Measurements from ENCODE around the gene ELMO1.

The ELMO1 gene

DNA sequence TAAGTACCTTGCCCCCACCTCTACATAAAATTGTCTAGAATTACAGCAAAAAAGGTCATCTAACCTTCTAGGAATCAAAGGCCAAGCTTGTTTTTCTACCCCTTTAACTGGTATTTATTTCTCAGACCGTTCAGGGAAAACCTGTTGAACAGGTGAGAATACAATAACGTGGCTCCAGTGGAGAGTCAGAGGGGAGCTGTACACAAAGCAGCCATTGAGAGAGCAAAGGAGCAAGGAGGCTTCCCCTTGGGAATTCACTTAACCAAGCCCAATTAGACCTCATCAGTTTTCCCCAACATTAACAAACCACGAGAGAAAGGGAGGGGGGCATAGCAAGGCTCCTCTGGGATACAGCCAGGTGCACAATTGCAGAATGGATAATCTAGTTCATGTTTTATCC, 101.9 kb downstream of the ELMO1 start:
- Histone ChIP-seq H3K9ac (no peak overlapping the region), H2AFZ (no peak overlapping the region), H3K4me2 (ENCODE audit: low read length) (no peak overlapping the region), H3K4me1 (no peaks in the 10 kb centered on the region), H3K36me3 (ENCODE audit: control insufficient read depth, insufficient read depth, low read length) (no peaks in the 10 kb centered on the region), H3K27me3 (ENCODE audit: control insufficient read depth, insufficient read depth, low read length) (no peaks in the 10 kb centered on the region), H3K4me3 (ENCODE audit: low read depth, low read length) (no peak overlapping the region), H3K27ac (no peak overlapping the region), H3K79me2 (no peaks in the 10 kb centered on the region), H3K9me3 (ENCODE audit: control insufficient read depth, low read length) (no peaks in the 10 kb centered on the region)
- TF ChIP-seq, protein P1, sequence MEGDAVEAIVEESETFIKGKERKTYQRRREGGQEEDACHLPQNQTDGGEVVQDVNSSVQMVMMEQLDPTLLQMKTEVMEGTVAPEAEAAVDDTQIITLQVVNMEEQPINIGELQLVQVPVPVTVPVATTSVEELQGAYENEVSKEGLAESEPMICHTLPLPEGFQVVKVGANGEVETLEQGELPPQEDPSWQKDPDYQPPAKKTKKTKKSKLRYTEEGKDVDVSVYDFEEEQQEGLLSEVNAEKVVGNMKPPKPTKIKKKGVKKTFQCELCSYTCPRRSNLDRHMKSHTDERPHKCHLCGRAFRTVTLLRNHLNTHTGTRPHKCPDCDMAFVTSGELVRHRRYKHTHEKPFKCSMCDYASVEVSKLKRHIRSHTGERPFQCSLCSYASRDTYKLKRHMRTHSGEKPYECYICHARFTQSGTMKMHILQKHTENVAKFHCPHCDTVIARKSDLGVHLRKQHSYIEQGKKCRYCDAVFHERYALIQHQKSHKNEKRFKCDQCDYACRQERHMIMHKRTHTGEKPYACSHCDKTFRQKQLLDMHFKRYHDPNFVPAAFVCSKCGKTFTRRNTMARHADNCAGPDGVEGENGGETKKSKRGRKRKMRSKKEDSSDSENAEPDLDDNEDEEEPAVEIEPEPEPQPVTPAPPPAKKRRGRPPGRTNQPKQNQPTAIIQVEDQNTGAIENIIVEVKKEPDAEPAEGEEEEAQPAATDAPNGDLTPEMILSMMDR (IDR thresholded peaks at IDR 0.05): no peak

DNA sequence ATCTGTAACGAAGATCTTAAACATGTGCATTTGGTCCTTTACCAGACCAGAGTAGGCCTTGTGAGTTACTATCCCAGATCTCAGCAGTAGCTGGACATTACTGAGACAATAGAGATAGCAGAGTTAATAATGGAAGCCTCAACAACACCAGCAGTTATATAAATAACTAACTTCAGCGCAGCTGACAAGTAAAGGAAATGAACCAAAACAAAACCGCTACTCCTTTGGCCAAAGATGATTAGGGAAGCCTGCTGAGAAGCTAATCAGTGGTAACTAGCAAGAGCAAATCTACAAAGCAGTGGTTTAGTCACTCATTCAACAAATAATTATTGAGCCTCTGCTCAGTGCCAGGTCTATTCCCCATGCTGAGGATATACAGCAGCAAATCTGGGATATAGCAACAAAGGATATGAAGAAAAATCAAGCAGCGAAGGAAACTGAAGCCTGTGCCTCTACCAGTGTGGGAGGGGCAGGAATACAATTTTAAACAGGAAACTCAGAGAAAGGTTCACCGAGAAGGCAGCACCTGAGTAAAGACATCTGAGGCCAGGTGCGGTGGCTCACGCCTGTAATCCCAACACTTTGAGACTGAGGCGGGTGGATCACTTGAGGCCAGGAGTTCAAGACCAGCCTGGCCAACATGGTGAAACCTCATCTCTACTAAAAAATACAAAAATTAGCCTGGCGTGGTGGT, 103.6 kb downstream of the ELMO1 start:
- TF ChIP-seq, protein P1 (IDR thresholded peaks at IDR 0.05): no peak
- Histone ChIP-seq H2AFZ (no peak overlapping the region), H3K9me3 (ENCODE audit: control insufficient read depth, low read length) (no peaks in the 10 kb centered on the region), H3K4me3 (ENCODE audit: low read depth, low read length) (no peak overlapping the region), H3K79me2 (no peaks in the 10 kb centered on the region), H3K36me3 (ENCODE audit: control insufficient read depth, insufficient read depth, low read length) (no peaks in the 10 kb centered on the region), H3K27me3 (ENCODE audit: control insufficient read depth, insufficient read depth, low read length) (no peaks in the 10 kb centered on the region), H3K9ac (no peak overlapping the region), H3K27ac (peak overlapping the region; percentile 14), H3K4me1 (no peaks in the 10 kb centered on the region), H3K4me2 (ENCODE audit: low read length) (no peak overlapping the region)

DNA sequence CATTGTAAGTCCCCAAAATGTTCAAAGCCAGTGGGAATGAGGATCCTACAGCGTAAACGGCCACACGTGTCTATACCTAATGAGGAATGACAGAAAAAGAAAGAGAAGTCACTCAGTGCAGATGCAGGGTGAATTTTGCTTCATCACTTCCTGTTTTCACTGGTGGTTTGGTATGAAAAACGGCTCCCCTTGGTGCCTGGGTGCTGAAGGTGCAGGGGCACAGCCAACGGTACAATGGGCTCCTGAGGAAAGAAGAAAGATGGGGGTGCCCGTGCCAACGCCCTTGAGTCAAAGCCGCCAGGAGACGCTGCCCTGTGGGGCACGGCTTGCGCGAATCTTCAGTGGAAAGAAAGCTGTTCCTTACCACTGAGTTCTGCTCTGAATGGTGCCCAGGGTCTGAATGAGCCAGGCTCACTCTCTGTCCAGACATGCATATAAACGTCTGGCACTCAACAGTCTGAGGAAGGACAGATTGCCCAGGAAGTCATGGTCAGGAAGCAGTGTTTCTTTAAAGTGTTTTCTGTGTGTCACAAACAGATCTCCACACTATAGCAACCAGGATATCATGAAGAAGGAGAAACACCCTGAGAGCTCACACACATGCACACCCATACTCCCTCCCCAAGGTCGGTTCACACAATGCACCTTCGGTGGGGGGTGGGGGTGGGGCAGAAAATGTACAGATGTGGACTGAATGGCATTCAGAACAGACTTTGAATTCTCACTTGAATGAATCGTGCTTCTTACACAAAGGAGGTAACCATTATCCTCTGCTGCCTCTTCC, 105.8 kb downstream of the ELMO1 start:
- no peaks in the 10 kb centered on the region for H3K9me3 ChIP-seq (ENCODE audit: control insufficient read depth, low read length)
- H3K36me3 ChIP-seq (ENCODE audit: control insufficient read depth, insufficient read depth, low read length): no peaks in the 10 kb centered on the region
- peak overlapping the region; percentile 8 for H3K27ac ChIP-seq
- H3K4me1 ChIP-seq: no peaks in the 10 kb centered on the region
- TF ChIP-seq, protein P1 (IDR thresholded peaks at IDR 0.05): no peak
- no peak overlapping the region for H3K4me2 ChIP-seq (ENCODE audit: low read length)
- H3K27me3 ChIP-seq (ENCODE audit: control insufficient read depth, insufficient read depth, low read length): no peaks in the 10 kb centered on the region
- H2AFZ ChIP-seq: no peak overlapping the region
- no peak overlapping the region for H3K4me3 ChIP-seq (ENCODE audit: low read depth, low read length)
- no peaks in the 10 kb centered on the region for H3K79me2 ChIP-seq
- H3K9ac ChIP-seq: no peak overlapping the region

DNA sequence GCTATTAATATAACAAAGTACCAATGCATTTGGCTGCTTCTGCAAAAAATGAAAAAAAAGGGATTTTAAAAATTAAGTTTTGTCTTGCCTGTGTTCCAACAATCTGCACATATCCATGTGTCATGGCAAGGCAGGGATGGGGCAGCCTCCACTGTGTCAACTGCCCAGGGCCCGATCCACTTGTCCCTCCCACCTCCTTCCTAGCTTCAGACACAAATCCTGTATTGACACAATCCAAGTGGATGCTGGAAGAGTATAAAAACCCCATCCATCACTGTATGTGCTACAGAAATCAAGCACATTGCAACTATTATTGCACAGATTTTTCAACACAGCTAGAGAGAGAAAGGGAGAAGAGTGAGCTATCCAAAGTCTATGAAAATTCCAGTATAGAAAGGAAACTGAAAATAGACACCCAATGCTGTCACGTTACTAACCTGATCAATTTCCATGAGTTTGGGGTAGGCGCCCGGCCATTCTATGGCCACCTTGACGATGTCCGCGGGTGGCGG, 106.4 kb downstream of the ELMO1 start:
- H3K9ac ChIP-seq: no peak overlapping the region
- H3K27ac ChIP-seq: peak overlapping the region; percentile 8
- no peaks in the 10 kb centered on the region for H3K9me3 ChIP-seq (ENCODE audit: control insufficient read depth, low read length)
- no peaks in the 10 kb centered on the region for H3K4me1 ChIP-seq
- H3K36me3 ChIP-seq (ENCODE audit: control insufficient read depth, insufficient read depth, low read length): no peaks in the 10 kb centered on the region
- no peak overlapping the region for H3K4me3 ChIP-seq (ENCODE audit: low read depth, low read length)
- H3K4me2 ChIP-seq (ENCODE audit: low read length): no peak overlapping the region
- no peaks in the 10 kb centered on the region for H3K79me2 ChIP-seq
- H3K27me3 ChIP-seq (ENCODE audit: control insufficient read depth, insufficient read depth, low read length): no peaks in the 10 kb centered on the region
- TF ChIP-seq, protein P1 (IDR thresholded peaks at IDR 0.05): no peak
- H2AFZ ChIP-seq: no peak overlapping the region
